GM13977 (cell line): ENCODE data around the gene LDAH.

Experiments used
- DNase-seq: peaks from one replicate; pipeline ENCODE4 v3.0.0; 2012; ENCODE audit warnings: low spot score
- CTCF ChIP-seq: IDR thresholded peaks from 2 replicates; pipeline ENCODE4 v1.5.1; 2012; ENCODE audit warnings: mild to moderate bottlenecking, control low read depth; ENCODE audit not compliant: insufficient read depth; ENCODE audit errors: extremely low read depth, missing control alignments
- in situ Hi-C: fragments of 300-500 bp; cut with MboI; formaldehyde crosslinking; loops from one replicate; pipeline ENCODE4 v1.12.0; 2022; ENCODE audit warnings: low sequenced_read_pairs, low pct_unique_long_range_greater_than_20kb, mixed read lengths, inconsistent platforms; ENCODE audit not compliant: unreplicated experiment

The LDAH gene

DNA sequence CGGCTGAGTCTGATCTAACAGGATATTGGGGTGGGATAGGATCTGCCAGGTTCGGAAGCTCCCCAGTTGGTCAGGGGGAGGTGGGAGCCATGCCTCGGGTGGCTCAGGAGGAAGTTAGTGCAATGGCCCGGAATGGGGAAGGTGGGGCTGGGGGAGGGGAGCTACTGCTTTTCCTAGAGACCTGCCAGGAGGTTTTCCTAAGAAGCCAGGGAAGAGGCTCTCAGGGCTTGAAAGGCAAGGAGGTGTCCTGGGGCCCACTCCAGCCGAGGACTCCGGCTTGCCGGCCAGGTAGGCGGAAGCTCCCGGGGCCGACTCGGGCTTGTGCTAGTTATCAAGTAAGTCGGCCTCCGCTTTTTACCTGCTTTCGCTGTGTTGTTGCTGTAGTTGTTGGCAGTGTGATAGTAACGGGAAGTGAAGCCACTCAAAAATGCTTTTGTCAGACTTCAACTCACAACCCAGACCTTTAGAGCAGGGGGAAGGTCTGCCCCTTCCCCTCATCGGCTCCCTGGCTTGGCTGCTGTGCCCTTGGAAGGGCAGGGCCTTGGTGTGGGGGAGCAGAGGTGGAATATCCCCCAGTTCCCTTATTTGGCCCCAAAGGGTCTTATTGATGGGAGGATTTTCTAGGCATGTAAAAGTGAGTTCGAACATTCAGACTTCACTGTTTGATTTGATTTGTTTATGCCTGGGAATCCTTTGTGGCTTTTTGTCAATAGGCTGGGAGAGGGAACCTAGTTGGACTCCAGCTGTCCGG lies 150.5 kb downstream of the LDAH start:
- peak; percentile 19 for DNase-seq
- in situ Hi-C loops: no loop called here
- TF ChIP-seq CTCF: no peak

DNA sequence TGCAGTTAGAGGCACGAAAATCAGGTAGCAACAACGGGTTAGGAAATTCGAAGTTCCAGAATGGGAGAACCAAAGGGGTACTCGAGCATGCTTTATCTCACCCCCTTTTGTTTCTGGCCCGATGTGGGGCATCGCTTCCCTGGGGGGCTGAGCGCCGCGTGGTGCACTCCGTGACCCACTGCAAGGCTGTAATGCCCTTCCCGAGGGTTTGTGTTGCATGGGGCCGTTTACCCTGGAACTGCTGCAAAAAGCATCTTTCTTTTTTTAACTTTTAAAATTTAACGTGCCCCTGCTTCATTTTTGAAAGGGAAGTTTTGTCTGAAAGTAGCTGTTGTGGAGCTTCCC lies 151.2 kb downstream of the LDAH start:
- in situ Hi-C loops: no loop called here
- DNase-seq: peak; percentile 24
- no peak for TF ChIP-seq CTCF

GRCh38 chr2:20671036-20671735 lies 151.7 kb downstream of the LDAH start:
- DNase-seq: peak; percentile 23
- in situ Hi-C loops: no loop called here
- no peak for TF ChIP-seq CTCF

GRCh38 chr2:20670315-20671035 lies 152.4 kb downstream of the LDAH start:
- in situ Hi-C loops: no loop called here
- no peak for TF ChIP-seq CTCF
- DNase-seq: peak; percentile 13

GRCh38 chr2:20669562-20670314 lies 153.2 kb downstream of the LDAH start:
- in situ Hi-C loops: loop anchor here (10.0 kb wide), 1 partner anchor 295 kb away; no protein-coding TSS in a partner anchor
- TF ChIP-seq CTCF: no peak
- peak; percentile 29 for DNase-seq
